GM21515 (cell line): Measurements from ENCODE around the gene AOPEP.
"Not testable (repeated sequence)": the region's sequence is repeated elsewhere in the genome, so short reads cannot be mapped to it uniquely, and the experiment has no call there.

Source experiments
- ATAC-seq: cut with Tn5 transposase; IDR thresholded peaks from one replicate; pipeline ENCODE4 v1.9.1; 2021; ENCODE audit not compliant: unreplicated experiment

Gene AOPEP

DNA sequence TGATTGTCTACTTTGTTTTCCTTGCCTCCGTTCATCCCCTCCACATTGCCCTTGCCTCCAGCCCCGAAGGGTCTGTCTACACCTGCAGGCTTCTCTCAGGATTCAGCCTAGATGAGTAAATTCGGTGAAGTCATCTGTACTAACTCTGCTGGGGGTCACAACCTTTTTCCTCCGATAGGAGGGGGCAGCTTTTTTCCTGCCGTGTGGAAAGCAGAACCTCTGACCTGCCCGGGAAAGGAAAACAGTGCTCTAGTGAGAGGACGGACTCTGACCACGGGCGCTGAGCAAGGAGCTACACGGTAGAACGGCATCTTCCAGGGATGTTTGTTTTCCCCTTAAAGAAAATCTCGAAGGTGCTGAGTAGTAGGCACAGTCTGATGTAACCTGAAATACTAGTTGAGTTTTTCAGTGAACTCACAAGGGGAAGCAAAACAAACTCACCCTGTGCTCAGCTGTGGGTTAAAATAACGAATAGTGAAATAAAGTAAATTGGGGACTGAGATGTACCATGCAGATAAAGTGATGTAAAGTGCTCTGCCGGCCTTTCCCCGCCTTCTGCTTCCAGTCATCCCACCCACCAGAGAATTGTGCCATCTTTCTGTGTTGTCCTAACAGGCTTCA is 281.8 kb downstream of the AOPEP start:
- no peak for ATAC-seq

DNA sequence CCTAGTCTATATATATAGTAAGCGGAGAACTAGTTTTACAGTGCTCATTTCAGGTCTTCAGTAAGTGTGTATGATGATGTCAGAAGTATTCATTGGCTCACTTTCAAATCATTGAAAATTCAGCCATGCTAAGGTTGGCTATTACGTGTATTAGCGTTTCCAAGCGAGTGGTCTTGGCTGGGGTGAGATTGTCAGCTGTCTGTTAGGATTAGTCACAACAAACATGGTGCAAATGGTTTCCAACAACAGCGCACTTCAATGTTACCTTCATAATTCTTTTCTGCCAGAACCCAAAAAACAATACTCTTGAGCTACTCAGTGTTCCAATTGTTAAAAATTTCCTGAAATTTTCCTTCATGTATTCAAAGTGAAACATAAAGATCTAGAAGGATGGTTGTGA is 283.0 kb downstream of the AOPEP start:
- ATAC-seq, result no peak

DNA sequence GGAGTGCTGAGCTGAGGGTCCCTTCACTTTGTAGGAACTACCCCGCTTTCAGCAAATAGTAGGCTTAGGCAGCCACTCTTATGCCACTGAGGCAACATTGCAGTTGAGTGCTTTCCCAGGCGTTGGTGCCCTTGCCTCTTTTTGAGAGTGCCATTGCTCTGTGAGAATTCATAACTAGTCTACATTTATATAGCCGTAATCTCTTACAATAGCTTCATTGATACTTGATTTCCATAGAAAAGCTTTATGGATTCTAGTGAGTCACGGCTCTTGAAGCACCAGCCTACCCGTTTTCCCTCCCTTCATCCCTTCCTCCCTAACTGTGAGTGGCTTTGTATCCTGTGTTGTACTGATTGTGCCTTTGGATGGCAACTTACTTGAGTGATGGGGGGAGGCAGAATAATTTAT is 283.9 kb downstream of the AOPEP start:
- ATAC-seq, result no peak

DNA sequence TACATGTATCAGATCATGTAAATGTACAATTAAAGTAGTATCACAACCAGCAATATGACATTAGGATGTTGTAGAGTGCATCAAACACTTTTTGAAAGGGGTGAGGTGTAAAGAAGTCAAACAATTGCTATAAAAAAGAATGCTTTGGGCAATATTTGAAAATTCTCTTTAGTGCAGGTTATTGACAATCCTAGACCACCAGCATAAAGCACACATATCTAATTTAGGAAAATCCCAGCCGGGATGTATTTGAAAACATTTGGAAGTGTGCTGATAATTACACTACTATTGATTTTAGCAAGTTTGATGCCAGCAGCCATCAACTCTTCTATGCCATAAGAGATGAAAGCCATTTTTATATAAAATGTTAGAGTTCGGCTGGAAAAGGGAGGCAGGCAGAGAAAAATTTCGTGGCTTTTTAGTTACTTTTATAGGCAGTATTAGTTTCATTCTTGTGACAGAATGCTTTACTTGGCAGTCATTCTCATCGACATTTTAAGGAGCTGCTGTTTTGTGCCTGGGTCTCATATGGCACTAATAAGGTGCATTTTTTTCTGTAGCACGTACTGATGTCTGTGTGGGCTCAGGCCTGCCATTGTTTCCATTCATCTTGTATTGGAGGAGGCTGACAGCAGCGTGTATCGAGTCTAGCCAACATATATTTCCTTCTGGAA is 285.7 kb downstream of the AOPEP start:
- no peak for ATAC-seq

DNA sequence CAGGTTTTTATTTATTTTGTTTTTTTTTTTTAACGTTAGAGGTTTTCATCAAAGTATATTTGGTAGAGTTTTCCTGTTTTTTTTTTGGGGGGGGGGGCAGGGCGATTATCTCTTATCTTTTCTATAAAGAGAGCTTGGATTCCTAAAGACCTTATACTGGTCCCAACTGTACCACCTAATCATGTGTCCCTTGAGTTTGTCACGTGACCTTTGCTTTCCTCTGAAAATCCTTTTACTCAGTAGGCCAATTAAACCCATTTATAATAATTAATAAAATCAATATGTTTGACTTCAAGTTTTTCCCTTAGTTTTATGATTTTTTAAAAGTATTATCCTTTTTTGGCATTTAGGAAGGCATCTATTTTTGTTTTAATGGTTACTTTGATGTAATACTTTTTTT is 286.4 kb downstream of the AOPEP start:
- ATAC-seq, result no peak

DNA sequence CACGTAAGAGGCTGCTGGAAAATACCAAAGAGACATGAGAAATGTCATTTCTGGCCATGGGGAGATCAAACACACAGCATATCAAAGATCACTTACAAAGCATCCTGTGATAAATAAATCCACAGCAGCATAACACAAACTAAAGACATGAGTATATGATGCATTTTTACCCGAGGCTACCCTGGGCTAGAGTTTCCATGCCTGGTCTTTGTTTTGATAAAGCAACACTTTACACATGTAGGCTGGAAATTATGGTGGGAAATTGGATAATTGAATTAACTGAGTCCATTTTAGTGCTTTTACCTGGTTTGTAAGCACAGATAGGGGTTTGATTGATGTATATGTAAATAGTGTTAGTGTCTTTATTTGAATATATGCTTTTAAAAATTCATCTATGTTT is 288.4 kb downstream of the AOPEP start:
- no peak for ATAC-seq

DNA sequence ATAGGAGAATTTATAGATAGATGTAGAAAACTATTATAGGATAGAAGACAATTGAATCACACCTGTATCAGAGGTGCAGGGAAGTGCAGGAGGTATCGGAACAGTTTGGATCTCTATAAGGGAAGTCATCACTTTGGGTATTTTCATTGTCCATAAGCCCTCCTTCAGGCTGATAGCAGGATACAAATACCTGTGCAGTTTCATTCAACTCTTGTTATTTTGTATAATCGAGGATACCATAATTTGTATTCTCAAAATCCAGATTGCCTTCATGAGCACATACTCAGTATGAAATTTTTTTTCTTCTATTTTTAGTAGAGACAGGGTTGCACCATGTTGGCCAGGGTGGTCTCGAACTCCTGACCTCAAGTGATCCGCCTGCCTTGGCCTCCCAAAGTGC is 289.1 kb downstream of the AOPEP start:
- ATAC-seq, result no peak

DNA sequence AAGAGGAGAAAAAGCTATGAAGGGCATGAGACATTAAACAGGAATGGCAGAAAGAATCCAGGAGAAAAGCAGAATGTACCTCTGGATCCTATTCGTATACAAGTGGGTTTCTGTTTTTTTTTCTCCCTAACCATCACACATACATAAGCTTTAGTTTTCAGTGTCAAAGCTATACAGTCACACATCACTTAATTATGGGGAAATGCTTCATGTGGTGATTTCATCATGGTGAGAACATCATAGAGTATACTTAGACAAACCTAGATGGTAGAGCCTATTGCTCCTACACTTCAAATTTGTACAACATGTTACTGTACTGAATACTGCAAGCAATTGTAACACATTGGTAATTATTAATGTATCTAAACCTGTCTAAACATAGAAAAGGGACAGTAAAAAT is 290.6 kb downstream of the AOPEP start:
- ATAC-seq, result no peak

DNA sequence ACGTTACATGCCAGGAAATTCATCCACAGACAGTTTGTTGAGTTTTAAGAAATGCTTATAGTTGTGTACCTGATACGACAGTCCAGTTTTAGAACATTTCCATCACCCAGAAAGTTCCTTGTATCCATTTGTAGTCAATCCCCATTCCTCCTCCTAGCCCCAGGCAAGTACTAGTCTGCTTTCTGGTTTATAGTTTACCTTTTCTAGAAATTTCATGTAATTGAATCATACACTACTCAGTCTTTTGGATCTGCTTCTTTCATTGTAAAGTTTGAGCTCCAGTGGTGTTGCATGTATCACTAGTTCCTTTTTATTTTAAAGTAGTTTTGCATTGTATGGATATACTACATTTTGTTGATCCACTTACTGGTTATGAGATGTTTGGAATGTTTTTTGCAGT is 291.2 kb downstream of the AOPEP start:
- no peak for ATAC-seq

DNA sequence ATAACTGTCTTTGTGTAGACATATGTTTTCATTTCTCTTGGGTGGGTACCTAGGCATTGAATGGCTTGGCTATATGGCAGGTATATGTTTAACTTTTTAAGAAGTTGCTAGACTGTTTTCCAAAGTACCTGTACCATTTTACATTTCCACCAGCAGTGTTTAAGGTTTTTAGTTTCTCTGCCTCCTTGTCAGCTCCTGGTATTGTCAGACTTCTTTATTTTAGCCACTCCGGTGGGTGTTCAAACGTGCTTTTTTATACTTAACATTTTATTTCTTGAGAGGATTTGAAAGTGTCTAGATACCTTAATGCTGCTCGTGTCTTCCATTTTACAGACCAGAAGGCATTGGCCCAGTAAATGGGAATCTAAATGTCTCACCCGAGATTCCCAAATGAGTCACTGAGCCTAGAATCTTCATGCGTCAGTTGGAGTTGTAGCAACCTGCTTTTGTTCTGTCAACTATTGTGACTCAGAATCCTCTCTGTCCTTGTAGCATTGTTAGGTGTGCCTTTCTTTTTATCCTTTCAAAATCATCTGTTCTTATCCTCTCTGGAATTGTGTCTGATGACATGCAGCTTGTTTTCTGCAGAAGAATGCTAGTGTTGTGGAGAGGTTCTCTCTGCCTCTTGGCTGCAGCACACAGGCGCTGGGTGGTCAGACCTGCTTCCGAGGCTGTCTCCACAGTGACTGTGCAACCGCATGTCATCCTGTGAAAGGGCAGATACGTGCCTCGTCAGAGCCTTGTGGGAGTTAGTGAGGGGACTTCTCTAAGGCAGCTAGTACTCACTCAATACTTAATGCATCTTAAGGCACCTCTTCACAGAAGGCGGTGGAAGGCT is 291.8 kb downstream of the AOPEP start:
- no peak for ATAC-seq

DNA sequence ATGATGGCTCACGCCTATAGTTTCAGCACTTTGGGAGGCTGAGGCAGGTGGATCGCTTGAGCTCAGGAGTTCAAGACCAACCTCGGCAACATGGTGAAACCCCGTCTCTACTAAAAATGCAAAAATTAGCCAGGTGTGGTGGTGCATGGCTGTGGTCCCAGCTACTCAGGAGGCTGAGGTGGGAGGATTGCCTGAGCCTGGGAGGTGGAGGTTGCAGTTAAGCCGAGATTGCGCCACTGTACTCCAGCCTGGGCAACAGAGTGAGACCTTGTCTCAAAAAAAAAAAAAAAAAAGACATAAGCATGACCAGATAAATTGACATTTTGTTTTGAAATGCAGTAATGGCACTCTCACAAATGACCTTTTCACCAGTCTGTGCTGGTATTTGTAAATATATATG is 294.1 kb downstream of the AOPEP start:
- ATAC-seq, result not testable (repeated sequence)

DNA sequence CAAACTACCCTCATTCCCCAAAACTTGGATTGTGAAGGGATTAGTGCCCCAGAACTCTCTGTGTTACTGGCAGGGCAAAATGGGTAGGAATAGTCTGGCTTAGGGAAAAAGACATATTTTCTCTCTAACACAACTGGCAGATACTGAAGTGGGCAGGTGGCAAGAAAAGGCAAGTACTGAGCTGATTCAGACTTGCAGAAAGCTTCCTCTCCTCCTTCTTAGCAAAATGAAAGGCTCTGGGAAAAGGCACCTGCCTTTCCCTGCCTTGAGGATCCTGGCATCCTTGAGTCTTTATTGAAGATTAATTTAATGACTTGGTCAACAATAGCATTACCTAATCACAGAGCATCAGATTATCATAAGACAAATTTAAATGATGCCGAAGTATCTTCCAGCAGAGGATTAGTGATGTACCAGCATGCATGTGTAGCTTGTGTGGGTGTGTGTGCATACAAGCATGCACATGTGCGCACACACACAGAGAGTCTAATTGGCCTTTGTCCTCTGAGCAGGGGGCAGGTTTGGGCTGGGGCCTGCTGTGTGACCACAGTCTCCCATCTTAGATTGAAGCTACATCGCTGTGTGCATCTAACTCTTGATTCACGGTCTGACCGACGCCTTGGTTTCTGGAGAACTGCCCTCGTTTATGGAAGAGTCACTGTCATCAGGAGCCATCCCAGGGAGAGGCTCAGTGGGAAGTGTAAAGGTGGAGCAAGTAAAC is 294.8 kb downstream of the AOPEP start:
- no peak for ATAC-seq

DNA sequence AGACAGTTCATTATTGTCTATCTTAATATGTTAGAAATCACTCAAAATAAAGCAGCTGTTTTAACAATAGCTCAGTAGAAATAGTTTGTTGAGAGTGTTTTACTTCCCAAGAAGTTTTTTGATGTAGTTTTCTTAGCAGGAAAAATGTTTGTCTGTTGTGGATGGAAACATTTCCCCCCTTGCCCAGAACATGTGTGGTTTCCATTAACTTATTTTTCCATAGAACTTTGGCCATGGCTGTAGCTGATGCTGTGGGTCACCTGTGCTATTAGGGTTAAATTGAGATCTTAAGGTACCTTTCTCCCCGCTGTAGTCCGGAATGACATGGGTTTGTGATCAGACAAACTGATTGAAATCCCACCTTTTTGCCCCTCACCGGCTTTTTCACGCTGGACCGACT is 296.2 kb downstream of the AOPEP start:
- ATAC-seq, result no peak

DNA sequence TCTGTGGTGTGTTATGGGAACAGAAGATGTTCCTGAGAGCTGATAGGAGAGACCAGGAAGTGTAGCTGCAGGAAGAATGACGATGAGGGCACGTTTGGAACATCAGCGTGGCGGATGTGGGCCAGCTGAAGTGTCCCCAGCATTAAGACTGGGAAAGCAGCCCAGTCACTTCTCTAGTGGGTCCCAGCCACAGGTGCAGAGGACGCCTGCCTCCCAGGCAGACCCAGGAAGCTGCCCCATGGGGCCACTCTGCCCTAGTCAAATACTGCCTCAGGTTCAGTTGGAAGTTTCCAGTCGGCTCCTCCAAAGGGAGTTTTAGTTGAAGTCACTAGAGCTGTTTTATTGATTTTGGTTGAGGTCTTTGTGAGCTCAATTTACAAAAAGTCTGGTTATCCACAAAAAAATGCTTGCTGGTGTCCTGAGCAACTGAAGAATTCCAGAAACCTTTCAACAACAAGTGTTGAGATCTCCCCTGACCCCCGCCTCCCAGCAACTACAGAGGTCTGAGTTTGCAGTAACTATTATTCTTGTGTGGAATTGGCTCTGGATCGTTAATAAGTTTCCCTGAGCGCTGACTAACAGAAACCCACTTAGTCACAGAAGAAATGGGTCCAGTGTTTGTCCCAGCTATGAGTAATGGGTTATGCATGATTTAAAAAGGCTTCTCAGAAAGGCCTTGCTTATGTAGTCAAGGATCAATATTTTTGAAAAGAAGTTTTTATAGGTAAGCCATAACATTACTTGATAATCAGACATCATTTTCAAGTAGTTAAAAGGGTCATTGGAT is 296.9 kb downstream of the AOPEP start:
- no peak for ATAC-seq

DNA sequence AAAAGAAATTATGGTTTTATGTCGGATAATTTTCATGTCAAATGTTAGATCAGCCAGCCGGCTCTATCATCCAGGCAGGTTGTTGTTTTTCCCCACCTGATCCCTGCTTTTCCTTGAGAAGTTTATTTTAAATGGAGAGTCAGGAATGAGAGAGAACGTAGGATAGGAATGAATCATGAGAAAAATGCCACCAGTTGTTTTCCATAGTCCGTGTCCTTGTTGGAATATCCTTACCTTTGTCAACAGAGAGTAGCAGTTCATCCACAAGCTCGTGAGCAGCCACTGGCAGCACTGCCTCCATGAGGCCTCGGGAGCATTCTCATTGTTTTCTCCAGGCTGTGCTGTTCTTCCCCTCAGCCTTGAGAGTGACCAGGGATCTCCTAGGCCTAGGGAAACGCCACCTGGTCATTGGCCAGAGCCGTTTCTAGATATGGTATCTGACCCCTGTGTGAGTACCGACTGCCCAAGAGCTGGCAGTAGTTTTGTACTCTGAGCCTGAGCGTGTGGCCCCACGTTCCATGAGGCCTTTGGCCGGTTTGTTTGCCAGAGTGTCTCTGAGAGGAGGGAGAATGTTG is 297.7 kb downstream of the AOPEP start:
- no peak for ATAC-seq

DNA sequence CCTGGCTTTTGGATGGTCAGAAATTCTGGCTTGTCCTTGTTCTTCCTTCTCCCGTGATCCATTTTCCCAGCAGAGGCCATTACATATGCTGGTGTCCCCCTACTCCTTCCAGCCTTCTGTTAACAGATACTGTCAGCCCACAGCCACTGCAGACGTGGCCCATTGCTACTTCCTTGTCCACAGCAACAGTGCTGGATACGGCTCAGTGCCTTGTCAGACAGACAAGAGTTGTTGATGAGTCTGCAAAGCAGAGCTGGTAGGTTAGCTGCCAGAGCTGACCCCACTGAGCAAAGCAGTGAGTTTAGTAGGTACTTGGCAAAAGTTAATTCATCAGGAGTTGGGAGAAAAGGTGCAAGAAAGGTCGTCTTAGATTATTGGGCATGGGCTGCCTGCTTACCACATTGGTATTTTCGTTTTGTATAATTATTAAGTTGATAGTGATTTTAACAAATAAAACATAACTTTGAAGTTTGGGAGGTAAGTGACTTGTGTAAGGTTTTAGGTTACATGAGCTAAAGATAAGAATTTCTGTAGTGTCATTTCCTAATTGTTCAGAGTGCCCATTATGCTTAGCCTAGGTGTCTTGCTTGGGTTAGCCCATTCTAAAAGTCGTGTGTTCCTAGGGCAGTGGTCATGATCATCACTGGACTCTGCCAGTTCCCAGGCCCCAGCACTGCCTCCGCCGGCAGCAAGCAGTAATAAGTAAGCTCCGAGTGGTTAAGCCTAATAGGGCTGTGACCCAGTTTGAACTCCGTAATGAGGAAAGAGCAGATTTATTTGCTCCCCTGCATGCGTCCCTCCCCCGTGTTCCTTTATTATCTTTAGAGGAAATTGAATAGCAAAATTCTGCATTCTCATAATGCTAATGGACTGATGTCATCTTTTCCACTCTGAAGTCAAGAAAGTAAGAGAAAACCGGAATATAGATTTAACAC is 299.0 kb downstream of the AOPEP start:
- no peak for ATAC-seq

DNA sequence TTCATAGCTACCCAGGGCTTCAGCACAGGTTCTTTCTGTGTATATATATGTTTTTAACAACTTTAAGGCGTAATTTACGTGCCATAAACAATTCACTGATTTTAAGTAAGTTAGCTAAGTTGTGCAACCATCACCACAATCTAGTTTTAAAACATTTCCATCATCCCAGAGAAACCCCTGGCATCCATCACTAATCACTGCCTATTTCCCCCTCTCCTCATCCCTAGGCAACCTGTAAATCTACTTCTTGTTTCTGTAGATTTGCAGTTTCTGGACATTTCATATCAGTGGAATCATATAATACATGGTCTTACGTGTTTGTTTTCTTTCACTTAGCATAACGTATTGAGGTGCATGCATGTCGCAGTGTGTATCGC is 299.6 kb downstream of the AOPEP start:
- no peak for ATAC-seq

DNA sequence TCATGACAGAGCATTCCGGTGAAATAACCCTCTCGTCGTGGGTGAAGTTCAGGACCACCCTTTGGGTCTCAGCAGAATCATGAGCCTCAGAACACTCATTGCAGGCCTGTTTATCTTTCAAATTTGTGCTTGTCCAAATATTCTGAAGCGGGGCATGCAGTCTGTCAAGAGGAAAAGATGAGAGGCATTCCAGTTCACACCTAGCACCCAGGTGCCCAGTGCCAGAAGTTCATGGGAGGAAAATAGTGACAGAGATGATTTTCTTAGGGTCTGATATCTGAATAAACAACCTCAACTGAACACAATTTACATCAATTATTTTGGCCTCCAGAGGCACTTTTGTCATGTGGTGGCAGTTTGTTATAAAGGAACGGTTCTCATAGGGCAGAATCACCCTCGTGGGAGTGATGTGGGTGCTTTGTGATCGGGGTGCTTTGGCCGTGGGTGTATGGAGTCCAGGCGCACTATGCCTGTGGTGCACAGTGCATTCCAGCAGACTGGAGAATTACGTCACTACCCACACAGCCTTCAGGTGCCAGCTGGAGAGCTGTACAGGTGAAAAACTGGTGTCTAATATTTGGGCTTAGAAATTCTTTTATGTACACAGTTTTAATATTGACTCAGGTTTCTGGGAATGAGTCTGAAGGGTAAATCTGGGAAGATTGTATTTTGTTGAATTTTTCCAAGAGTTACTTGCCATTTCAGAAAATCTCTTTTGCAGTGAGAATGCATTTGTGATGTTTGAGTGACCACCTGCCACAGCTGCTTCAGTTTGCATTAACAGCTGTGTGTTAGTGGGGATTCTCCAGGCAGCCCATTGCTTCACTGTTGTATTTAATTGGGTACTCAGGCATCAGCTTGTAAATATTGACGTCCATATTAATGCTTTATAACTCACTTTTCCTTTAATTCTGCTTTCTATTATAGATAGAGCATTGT is 301.7 kb downstream of the AOPEP start:
- no peak for ATAC-seq
